Type B pancreatic cell (in vitro differentiated cells): ENCODE data around the gene DLL4. TPM values are rescaled to one million over a fixed set of nuclear protein-coding genes. Genes with fewer than 3 reads are reported as not detected.

Source experiments
- DNase-seq: peaks from one replicate; pipeline ENCODE4 v3.0.0; 2021; ENCODE audit warnings: mixed read lengths; ENCODE audit not compliant: unreplicated experiment; ENCODE audit errors: extremely low spot score
- H3K27ac Mint-ChIP-seq: 2 replicates; pipeline ENCODE4 v1.8.0; 2021; ENCODE audit warnings: mild to moderate bottlenecking, mixed read lengths
- H3K27me3 Mint-ChIP-seq: 2 replicates; pipeline ENCODE4 v1.8.0; 2021; ENCODE audit warnings: mixed read lengths
- H3K36me3 Mint-ChIP-seq: 2 replicates; pipeline ENCODE4 v1.8.0; 2021; ENCODE audit warnings: mixed read lengths
- H3K4me1 Mint-ChIP-seq: one replicate; pipeline ENCODE4 v1.8.0; 2021; ENCODE audit warnings: mixed read lengths; ENCODE audit not compliant: unreplicated experiment
- H3K4me3 Mint-ChIP-seq: 2 replicates; pipeline ENCODE4 v1.8.0; 2021; ENCODE audit warnings: mild to moderate bottlenecking, mixed read lengths
- H3K9me3 Mint-ChIP-seq: 2 replicates; pipeline ENCODE4 v1.8.0; 2021; ENCODE audit warnings: mixed read lengths
- total RNA-seq: library from RNA; stranded (reverse); gene quantifications from 2 replicates; pipeline ENCODE4 v1.2.1, GENCODE V29; 2021; ENCODE audit warnings: low replicate concordance
- TF ChIP-seq, protein P1 (sequence below): fragments of 200-600 bp; sonication (generic); conservative IDR thresholded peaks from 2 replicates; pipeline ENCODE4 v1.5.0; 2021; ENCODE audit warnings: antibody characterized with exemption, mild to moderate bottlenecking

Gene DLL4
- total RNA-seq, 1 donor from 2014 or later, result 2.9 TPM

DNA sequence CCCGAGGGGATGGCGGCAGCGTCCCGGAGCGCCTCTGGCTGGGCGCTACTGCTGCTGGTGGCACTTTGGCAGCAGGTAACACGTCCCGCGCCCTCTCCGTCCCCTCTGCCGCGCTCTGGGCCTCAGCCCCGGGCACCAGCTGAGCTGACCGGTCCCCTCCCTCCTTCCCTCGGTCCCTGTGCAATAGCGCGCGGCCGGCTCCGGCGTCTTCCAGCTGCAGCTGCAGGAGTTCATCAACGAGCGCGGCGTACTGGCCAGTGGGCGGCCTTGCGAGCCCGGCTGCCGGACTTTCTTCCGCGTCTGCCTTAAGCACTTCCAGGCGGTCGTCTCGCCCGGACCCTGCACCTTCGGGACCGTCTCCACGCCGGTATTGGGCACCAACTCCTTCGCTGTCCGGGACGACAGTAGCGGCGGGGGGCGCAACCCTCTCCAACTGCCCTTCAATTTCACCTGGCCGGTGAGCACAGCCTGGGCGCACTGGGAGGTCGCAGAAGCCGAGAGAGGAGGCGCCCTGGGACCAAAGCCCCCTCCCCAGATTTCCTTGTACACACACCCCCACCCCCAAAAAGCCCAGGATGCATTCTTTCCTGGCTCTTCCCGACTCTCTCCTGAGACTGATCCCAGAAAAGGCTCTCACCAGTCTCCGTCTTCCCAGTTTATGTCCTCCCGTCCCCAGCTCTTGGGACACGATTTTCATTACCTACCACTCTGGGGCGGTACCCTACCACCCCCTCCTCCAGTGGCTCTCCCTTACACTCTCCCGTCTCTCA lies 705 bp downstream of the DLL4 start:
- Mint-ChIP-seq H3K27ac (no peak overlapping the region), H3K36me3 (no peaks in the 10 kb centered on the region), H3K27me3 (peaks cover 80% of the 10 kb centered on the region), H3K9me3 (no peaks in the 10 kb centered on the region), H3K4me3 (peak overlapping the region; percentile 88), H3K4me1 (peaks cover 22% of the 10 kb centered on the region)
- TF ChIP-seq, protein P1, sequence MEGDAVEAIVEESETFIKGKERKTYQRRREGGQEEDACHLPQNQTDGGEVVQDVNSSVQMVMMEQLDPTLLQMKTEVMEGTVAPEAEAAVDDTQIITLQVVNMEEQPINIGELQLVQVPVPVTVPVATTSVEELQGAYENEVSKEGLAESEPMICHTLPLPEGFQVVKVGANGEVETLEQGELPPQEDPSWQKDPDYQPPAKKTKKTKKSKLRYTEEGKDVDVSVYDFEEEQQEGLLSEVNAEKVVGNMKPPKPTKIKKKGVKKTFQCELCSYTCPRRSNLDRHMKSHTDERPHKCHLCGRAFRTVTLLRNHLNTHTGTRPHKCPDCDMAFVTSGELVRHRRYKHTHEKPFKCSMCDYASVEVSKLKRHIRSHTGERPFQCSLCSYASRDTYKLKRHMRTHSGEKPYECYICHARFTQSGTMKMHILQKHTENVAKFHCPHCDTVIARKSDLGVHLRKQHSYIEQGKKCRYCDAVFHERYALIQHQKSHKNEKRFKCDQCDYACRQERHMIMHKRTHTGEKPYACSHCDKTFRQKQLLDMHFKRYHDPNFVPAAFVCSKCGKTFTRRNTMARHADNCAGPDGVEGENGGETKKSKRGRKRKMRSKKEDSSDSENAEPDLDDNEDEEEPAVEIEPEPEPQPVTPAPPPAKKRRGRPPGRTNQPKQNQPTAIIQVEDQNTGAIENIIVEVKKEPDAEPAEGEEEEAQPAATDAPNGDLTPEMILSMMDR, result no peak
- peak; percentile 75 for DNase-seq

DNA sequence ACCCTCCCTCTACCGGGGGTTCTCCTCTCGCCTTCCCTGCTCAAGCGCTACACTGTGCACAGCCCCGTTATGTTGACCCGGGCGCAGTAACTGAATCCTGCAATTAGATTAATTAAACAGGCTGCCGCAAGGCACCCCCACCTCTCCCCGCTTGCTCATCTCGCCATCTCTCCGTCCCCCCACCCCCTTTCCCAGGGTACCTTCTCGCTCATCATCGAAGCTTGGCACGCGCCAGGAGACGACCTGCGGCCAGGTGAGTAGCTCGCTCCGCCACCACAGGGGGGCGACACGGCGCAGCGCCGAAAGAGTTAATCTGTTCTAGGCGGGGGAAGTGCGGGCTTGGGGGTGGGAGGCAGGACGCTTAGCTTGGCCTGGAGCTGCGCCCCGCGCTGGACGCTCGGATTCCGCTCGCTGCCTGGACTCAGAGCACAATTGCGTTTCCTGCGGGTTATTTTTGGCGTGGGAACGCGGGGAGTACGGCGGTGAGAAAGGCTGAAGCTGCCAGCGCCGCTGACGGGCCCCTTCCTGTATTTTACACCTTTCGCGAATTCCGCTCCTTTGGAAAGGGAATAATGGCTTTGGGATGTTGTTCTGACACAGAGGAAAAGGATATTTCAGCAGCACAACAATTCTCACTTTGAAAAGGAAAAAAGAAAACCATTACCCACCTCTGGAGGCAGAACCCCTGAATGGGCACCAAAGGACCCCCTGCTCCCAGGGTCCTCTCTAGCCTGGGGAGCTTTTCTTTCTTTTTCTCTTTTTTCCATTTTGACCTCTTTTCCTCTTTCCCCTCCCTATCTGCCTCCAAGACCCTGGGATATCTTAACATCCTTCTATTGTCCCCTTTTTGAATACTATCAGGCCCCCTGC lies 1.5 kb downstream of the DLL4 start:
- DNase-seq, result peak; percentile 74
- Mint-ChIP-seq H3K27ac (peak overlapping the region; percentile 74), H3K4me3 (peak overlapping the region; percentile 88), H3K27me3 (peaks cover 72% of the 10 kb centered on the region), H3K36me3 (no peaks in the 10 kb centered on the region), H3K9me3 (no peaks in the 10 kb centered on the region), H3K4me1 (peaks cover 22% of the 10 kb centered on the region)
- TF ChIP-seq, protein P1, result peak; percentile 72

DNA sequence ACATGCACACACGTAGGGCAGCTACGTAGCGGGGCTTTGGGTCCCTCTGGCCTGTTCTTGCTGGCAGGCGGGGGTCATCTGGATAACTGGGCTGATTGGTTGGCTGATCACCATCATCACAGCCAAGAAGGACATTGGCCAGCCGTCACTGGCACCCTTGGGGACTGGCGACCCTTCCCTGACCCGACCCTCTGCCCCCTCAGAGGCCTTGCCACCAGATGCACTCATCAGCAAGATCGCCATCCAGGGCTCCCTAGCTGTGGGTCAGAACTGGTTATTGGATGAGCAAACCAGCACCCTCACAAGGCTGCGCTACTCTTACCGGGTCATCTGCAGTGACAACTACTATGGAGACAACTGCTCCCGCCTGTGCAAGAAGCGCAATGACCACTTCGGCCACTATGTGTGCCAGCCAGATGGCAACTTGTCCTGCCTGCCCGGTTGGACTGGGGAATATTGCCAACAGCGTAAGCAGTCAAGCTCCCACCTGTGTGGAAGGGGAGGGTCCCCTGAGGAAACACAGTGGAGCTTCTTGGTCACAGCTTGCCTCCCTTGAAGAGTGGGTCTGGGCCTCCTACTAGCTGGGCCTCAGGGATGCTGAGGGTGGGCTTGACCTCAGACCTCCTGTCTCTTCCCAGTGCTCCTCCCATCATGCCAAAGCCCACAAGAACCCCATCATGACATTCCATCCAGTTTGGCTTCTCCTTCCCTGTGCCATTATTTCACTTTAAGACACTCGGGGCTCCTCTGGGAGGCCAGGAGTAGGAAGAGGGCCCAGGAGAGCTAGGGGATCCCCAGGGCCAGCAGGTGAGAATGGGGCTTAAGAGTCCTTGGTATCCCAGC lies 2.4 kb downstream of the DLL4 start:
- Mint-ChIP-seq H3K9me3 (no peaks in the 10 kb centered on the region), H3K27me3 (peaks cover 65% of the 10 kb centered on the region), H3K36me3 (no peaks in the 10 kb centered on the region), H3K4me1 (peaks cover 21% of the 10 kb centered on the region), H3K4me3 (peak overlapping the region; percentile 88), H3K27ac (peak overlapping the region; percentile 36)
- no peak for DNase-seq
- TF ChIP-seq, protein P1, result no peak

DNA sequence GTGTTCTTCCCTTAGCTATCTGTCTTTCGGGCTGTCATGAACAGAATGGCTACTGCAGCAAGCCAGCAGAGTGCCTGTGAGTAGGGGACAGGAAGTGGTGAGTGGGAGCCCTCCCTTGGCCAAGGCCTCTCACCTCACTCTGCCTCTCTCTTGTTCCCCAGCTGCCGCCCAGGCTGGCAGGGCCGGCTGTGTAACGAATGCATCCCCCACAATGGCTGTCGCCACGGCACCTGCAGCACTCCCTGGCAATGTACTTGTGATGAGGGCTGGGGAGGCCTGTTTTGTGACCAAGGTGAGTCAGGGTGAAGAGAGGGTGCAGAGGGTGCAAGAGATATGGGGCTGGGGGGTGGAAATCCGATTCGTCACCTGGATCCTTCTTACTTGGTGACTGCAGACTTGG lies 3.0 kb downstream of the DLL4 start:
- Mint-ChIP-seq H3K27me3 (peaks cover 58% of the 10 kb centered on the region), H3K4me1 (peaks cover 19% of the 10 kb centered on the region), H3K4me3 (peak overlapping the region; percentile 74), H3K27ac (peak overlapping the region; percentile 36), H3K36me3 (no peaks in the 10 kb centered on the region), H3K9me3 (no peaks in the 10 kb centered on the region)
- DNase-seq, result no peak
- TF ChIP-seq, protein P1, result no peak
